Parathyroid adenoma (tissue), 2 donors: Measurements from ENCODE around the gene STK17A.

Experiments
- H2AFZ ChIP-seq: fragments of 300-600 bp; sonication (generic); one replicate; pipeline ENCODE4 v1.7.0; 2017; ENCODE audit warnings: antibody characterized with exemption, mild to moderate bottlenecking
- H3K27ac ChIP-seq: fragments of 300-600 bp; sonication (generic); one replicate; pipeline ENCODE4 v1.7.0; 2017
- H3K27me3 ChIP-seq: fragments of 300-600 bp; sonication (generic); one replicate; pipeline ENCODE4 v1.7.0; 2017; ENCODE audit warnings: low read length; ENCODE audit not compliant: control insufficient read depth, insufficient read depth
- H3K36me3 ChIP-seq: fragments of 300-600 bp; sonication (generic); one replicate; pipeline ENCODE4 v1.7.0; 2017; ENCODE audit warnings: low read length; ENCODE audit not compliant: control insufficient read depth, insufficient read depth
- H3K4me1 ChIP-seq: fragments of 300-600 bp; sonication (generic); one replicate; pipeline ENCODE4 v1.7.0; 2017; ENCODE audit warnings: control low read depth
- H3K4me2 ChIP-seq: fragments of 300-600 bp; sonication (generic); one replicate; pipeline ENCODE4 v1.7.0; 2017; ENCODE audit warnings: low read length
- H3K4me3 ChIP-seq: fragments of 300-600 bp; sonication (generic); one replicate; pipeline ENCODE4 v1.7.0; 2017; ENCODE audit warnings: low read depth, low read length
- H3K79me2 ChIP-seq: fragments of 300-600 bp; sonication (generic); one replicate; pipeline ENCODE4 v1.7.0; 2017; ENCODE audit warnings: control low read depth
- H3K9ac ChIP-seq: fragments of 300-600 bp; sonication (generic); one replicate; pipeline ENCODE4 v1.7.0; 2017; ENCODE audit warnings: mild to moderate bottlenecking
- H3K9me3 ChIP-seq: fragments of 300-600 bp; sonication (generic); one replicate; pipeline ENCODE4 v1.7.0; 2017; ENCODE audit warnings: low read length; ENCODE audit not compliant: control insufficient read depth
- TF ChIP-seq, protein P1 (sequence below): fragments of 300-600 bp; sonication (generic); IDR thresholded peaks from one replicate; pipeline ENCODE4 v1.7.0; 2017; ENCODE audit warnings: antibody characterized with exemption, mild to moderate bottlenecking
- donor health status: primary hyperparathyroidism.

STK17A gene

GRCh38 chr7:43588477-43589132, 5.7 kb downstream of the STK17A start:
- no peak overlapping the region for H3K4me2 ChIP-seq
- H3K9me3 ChIP-seq: no peaks in the 10 kb centered on the region
- no peak overlapping the region for H2AFZ ChIP-seq
- H3K4me3 ChIP-seq: no peak overlapping the region
- TF ChIP-seq, protein P1, sequence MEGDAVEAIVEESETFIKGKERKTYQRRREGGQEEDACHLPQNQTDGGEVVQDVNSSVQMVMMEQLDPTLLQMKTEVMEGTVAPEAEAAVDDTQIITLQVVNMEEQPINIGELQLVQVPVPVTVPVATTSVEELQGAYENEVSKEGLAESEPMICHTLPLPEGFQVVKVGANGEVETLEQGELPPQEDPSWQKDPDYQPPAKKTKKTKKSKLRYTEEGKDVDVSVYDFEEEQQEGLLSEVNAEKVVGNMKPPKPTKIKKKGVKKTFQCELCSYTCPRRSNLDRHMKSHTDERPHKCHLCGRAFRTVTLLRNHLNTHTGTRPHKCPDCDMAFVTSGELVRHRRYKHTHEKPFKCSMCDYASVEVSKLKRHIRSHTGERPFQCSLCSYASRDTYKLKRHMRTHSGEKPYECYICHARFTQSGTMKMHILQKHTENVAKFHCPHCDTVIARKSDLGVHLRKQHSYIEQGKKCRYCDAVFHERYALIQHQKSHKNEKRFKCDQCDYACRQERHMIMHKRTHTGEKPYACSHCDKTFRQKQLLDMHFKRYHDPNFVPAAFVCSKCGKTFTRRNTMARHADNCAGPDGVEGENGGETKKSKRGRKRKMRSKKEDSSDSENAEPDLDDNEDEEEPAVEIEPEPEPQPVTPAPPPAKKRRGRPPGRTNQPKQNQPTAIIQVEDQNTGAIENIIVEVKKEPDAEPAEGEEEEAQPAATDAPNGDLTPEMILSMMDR: no peak
- no peaks in the 10 kb centered on the region for H3K4me1 ChIP-seq
- H3K27me3 ChIP-seq: no peaks in the 10 kb centered on the region
- no peaks in the 10 kb centered on the region for H3K36me3 ChIP-seq
- no peak overlapping the region for H3K27ac ChIP-seq
- peaks cover 22% of the 10 kb centered on the region for H3K79me2 ChIP-seq
- no peak overlapping the region for H3K9ac ChIP-seq

GRCh38 chr7:43589133-43589478, 6.2 kb downstream of the STK17A start:
- Histone ChIP-seq H3K9ac (no peak overlapping the region), H3K27me3 (no peaks in the 10 kb centered on the region), H3K4me1 (no peaks in the 10 kb centered on the region), H3K4me2 (no peak overlapping the region), H2AFZ (no peak overlapping the region), H3K4me3 (no peak overlapping the region), H3K27ac (no peak overlapping the region), H3K36me3 (no peaks in the 10 kb centered on the region), H3K9me3 (no peaks in the 10 kb centered on the region), H3K79me2 (peaks cover 27% of the 10 kb centered on the region)
- TF ChIP-seq, protein P1: no peak

DNA sequence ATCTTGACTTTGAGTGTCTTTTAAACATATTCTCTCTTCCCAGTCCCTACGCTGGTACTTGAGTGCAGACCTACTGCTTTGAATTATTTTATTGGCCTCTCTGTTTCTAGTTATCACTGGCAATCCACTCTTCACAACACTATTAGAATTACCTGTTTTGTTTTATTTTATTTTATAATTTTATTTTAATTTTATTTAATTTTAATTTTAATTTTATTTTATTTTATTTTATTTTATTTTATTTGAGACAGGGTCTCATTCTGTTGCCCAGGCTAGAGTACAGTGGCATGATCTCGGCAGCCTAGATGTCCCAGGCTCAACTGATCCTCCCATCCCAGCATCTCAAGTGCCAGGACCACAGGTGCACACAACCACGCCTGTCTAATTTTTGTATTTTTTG, 6.8 kb downstream of the STK17A start:
- peaks cover 30% of the 10 kb centered on the region for H3K79me2 ChIP-seq
- H3K4me1 ChIP-seq: no peaks in the 10 kb centered on the region
- no peak overlapping the region for H3K4me2 ChIP-seq
- TF ChIP-seq, protein P1: no peak
- H3K9ac ChIP-seq: no peak overlapping the region
- H3K27ac ChIP-seq: no peak overlapping the region
- no peaks in the 10 kb centered on the region for H3K36me3 ChIP-seq
- no peaks in the 10 kb centered on the region for H3K9me3 ChIP-seq
- H3K27me3 ChIP-seq: no peaks in the 10 kb centered on the region
- no peak overlapping the region for H2AFZ ChIP-seq
- H3K4me3 ChIP-seq: no peak overlapping the region

DNA sequence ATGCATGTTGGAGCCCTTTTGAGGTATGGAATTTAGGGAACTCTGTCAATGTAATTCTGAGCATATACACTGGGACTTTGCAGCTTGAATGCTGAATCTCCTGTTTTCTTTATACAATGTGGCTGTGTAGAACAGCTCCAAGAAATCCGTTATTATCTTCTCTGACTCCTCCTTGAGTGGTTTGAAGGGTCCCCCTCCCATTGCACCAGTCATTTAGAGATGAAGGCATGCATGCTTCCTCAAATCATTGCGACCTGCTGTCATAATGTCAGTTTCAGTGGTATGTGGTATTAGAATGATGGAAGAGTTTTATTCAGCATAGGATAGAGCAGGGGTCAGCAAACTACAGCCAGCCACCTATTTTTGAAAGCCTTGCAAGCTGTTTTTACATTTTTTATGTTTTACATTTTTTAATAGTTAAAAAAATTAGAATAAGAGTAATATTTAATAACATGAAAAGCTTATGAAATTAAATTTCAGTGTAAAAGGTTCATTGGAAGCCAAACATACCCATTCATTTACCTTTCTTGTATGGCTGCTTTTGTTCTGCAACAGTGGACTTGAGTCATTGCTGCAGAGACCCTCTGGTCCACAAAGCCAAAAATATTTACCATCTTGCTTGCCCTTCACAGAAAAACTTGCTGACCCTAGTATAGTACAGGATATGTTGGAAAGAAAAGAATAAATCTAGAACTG, 8.1 kb downstream of the STK17A start:
- H3K4me1 ChIP-seq: no peaks in the 10 kb centered on the region

More for the DNA sequence above, 8.1 kb downstream of the STK17A start:
- Histone ChIP-seq H3K4me2 (no peak overlapping the region), H3K36me3 (no peaks in the 10 kb centered on the region), H2AFZ (no peak overlapping the region), H3K9me3 (no peaks in the 10 kb centered on the region), H3K79me2 (peaks cover 29% of the 10 kb centered on the region), H3K27me3 (no peaks in the 10 kb centered on the region), H3K27ac (no peak overlapping the region), H3K9ac (no peak overlapping the region), H3K4me3 (no peak overlapping the region)
- TF ChIP-seq, protein P1: no peak
